ENCODE data around the gene HSF2BP. TPM values are rescaled to one million over a fixed set of nuclear protein-coding genes. Genes with fewer than 3 reads are reported as not detected.
A peak's percentile ranks its signal among the peaks of the same experiment; 100 is the strongest.

HSF2BP gene
- polyA plus RNA-seq, 1 of the 3 experiments (the other 2 are of a cell fraction), result 1.1 TPM

GRCh38 chr21:43608225-43608624 is 51.1 kb downstream of the HSF2BP start (continued):
- no peak for TF ChIP-seq USF1 (IDR thresholded peaks at IDR 0.05; ENCODE audit: borderline replicate concordance, low read depth)
- TF ChIP-seq FOXJ3 (CRISPR knock-in tag; IDR thresholded peaks at IDR 0.05), result no peak
- no peak for TF ChIP-seq MXI1 (IDR thresholded peaks at IDR 0.05; ENCODE audit: low read depth, low read length)
- TF ChIP-seq TCF12 (IDR thresholded peaks at IDR 0.05), result peak; percentile 26; the same call in 1 of the 2 replicates
- no peak for TF ChIP-seq FOSL2 (IDR thresholded peaks at IDR 0.05; ENCODE audit: borderline replicate concordance, low read depth)
- TF ChIP-seq GATA2 (CRISPR knock-in tag; IDR thresholded peaks at IDR 0.05), result no peak
- no peak for TF ChIP-seq NRF1 (IDR thresholded peaks at IDR 0.05; ENCODE audit: low read depth, low read length)
- no peak for TF ChIP-seq FOXM1 (IDR thresholded peaks at IDR 0.05; ENCODE audit: low read depth)
- no peak for TF ChIP-seq CHD2 (IDR thresholded peaks at IDR 0.05; ENCODE audit: low read length, partially characterized antibody)
- TF ChIP-seq MAX (IDR thresholded peaks at IDR 0.05; ENCODE audit: low read depth), result no peak

- POLR2A ChIA-PET, result no interaction called here
- Histone ChIP-seq H3K4me1 (ENCODE audit: control insufficient read depth in 1 of 2, insufficient read depth in 2 of 2, low read depth in 1 of 2, low read length in 1 of 2) (peaks cover 24 to 37% of the 10 kb centered on the region in 2 experiments; a peak in 3 of 4 replicates), H3F3A (replicated peaks; ENCODE audit: insufficient read depth) (peaks cover 26% of the 10 kb centered on the region), H3K79me2 (ENCODE audit: insufficient read depth) (no peaks in the 10 kb centered on the region), H3K9me2 (no peaks in the 10 kb centered on the region), H2AFZ (ENCODE audit: low read depth) (no peak overlapping the region), H3K27me3 (ENCODE audit: insufficient read depth) (no peaks in the 10 kb centered on the region), H3K4me2 (no peak overlapping the region), H4K20me1 (ENCODE audit: insufficient read depth) (no peaks in the 10 kb centered on the region), H3K36me3 (replicated peaks in 1 of 2; ENCODE audit: control insufficient read depth in 1 of 2, insufficient read depth in 2 of 2, low read length in 1 of 2) (no peaks in the 10 kb centered on the region), H3K4me3 (ENCODE audit: low read depth in 2 of 2, low read length in 1 of 2) (no peak overlapping the region), H3K27ac (ENCODE audit: low read depth in 2 of 2, low read length in 1 of 2) (no peak overlapping the region; a peak in 1 of 4 replicates), H3K9me3 (no peaks in the 10 kb centered on the region), H3K9ac (no peak overlapping the region)
- CTCF ChIA-PET, result no interaction called here
- 94% methylated on average over 15 of the region's 15 CpGs for WGBS (ENCODE audit: low lambda C conversion rate)
- DNase-seq, result no peak
- TF ChIP-seq TEAD4 (IDR thresholded peaks at IDR 0.05; ENCODE audit: borderline replicate concordance, insufficient read depth) (no peak), PBX3 (IDR thresholded peaks at IDR 0.05) (no peak), EP300 (IDR thresholded peaks at IDR 0.05; ENCODE audit: borderline replicate concordance in 1 of 2, low read depth in 1 of 2, low read length in 1 of 2) (no peak), SIN3A (IDR thresholded peaks at IDR 0.05; ENCODE audit: borderline replicate concordance, low read depth, low read length) (no peak), FOSL2 (IDR thresholded peaks at IDR 0.05; ENCODE audit: borderline replicate concordance, low read depth) (no peak)
Observed at GRCh38 chr21:43605320-43606215, 53.7 kb downstream of the HSF2BP start.
